Stomach (tissue), 4 donors: ENCODE measurements around the gene P2RX1.

Experiments used
- EP300 ChIP-seq: sonication (generic); formaldehyde crosslinking; IDR thresholded peaks from one replicate; pipeline ENCODE4 v1.6.1; 2017; ENCODE audit warnings: antibody characterized with exemption
- POLR2A ChIP-seq, 4 donors: fragments of 450-650 bp; IDR thresholded peaks; one replicate each; pipeline ENCODE4 v1.6.1; 2016; ENCODE audit warnings: antibody characterized with exemption in 4 of 4, control low read depth in 2 of 4, mild to moderate bottlenecking in 1 of 4, moderate library complexity in 1 of 4
- POLR2AphosphoS5 ChIP-seq, 3 donors: sonication (generic); formaldehyde crosslinking; IDR thresholded peaks; one replicate each; pipeline ENCODE4 v1.6.1; 2016; ENCODE audit warnings: antibody characterized with exemption in 3 of 3
- TF ChIP-seq, protein P1 (sequence below), 7 experiments: fragments of 450-650 bp in 4 of 7; fragments of 200-600 bp in 3 of 7; sonication (generic) in 3 of 7; IDR thresholded peaks; one replicate each; pipeline ENCODE4 v1.5.1; 2016 to 2019; ENCODE audit warnings: antibody characterized with exemption in 7 of 7, control low read depth in 2 of 7, mild to moderate bottlenecking in 1 of 7

- TF ChIP-seq, protein P1, sequence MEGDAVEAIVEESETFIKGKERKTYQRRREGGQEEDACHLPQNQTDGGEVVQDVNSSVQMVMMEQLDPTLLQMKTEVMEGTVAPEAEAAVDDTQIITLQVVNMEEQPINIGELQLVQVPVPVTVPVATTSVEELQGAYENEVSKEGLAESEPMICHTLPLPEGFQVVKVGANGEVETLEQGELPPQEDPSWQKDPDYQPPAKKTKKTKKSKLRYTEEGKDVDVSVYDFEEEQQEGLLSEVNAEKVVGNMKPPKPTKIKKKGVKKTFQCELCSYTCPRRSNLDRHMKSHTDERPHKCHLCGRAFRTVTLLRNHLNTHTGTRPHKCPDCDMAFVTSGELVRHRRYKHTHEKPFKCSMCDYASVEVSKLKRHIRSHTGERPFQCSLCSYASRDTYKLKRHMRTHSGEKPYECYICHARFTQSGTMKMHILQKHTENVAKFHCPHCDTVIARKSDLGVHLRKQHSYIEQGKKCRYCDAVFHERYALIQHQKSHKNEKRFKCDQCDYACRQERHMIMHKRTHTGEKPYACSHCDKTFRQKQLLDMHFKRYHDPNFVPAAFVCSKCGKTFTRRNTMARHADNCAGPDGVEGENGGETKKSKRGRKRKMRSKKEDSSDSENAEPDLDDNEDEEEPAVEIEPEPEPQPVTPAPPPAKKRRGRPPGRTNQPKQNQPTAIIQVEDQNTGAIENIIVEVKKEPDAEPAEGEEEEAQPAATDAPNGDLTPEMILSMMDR (IDR thresholded peaks at IDR 0.05), result no peak
- TF ChIP-seq POLR2A (IDR thresholded peaks at IDR 0.05) (no peak), EP300 (no peak), POLR2AphosphoS5 (IDR thresholded peaks at IDR 0.05) (no peak)
Measured at GRCh38 chr17:3910420-3911270, 5.6 kb downstream of the P2RX1 start.
